ENCODE data around the gene DSCAM.

GRCh38 chr21:40021558-40022351, 825.2 kb downstream of the DSCAM start:
- TF ChIP-seq CTCF (conservative IDR thresholded peaks at IDR 0.05 in 1 of 2, IDR thresholded peaks at IDR 0.05 in 1 of 2; ENCODE audit: low read depth in 1 of 2, low read length in 2 of 2) (no peak), EZH2 (IDR thresholded peaks at IDR 0.05; ENCODE audit: low read length, missing control alignments) (no peak)
